ENCODE measurements around the gene RAC2. TPM values are rescaled to one million over a fixed set of nuclear protein-coding genes. Genes with fewer than 3 reads are reported as not detected.

Gene RAC2
- total RNA-seq, 4 donors from 2014 or later, result 1.9 to 3.9 (median 3.0) TPM

GRCh38 chr22:37176464-37177061 lies 67.5 kb downstream of the RAC2 start:
- no peaks in the 10 kb centered on the region for H3K27me3 ChIP-seq
- peaks cover 51% of the 10 kb centered on the region for H3K4me1 ChIP-seq
- peak; percentile 82 to 85 for DNase-seq (ENCODE audit: low spot score in 2 of 2)
- TF ChIP-seq POLR2AphosphoS5 (IDR thresholded peaks at IDR 0.05) (peak in 1 of 3 donors; percentile 53), POLR2A (IDR thresholded peaks at IDR 0.05) (peak in 1 of 2 donors; percentile 16), EP300 (IDR thresholded peaks at IDR 0.05) (no peak)
- TF ChIP-seq, protein P1, sequence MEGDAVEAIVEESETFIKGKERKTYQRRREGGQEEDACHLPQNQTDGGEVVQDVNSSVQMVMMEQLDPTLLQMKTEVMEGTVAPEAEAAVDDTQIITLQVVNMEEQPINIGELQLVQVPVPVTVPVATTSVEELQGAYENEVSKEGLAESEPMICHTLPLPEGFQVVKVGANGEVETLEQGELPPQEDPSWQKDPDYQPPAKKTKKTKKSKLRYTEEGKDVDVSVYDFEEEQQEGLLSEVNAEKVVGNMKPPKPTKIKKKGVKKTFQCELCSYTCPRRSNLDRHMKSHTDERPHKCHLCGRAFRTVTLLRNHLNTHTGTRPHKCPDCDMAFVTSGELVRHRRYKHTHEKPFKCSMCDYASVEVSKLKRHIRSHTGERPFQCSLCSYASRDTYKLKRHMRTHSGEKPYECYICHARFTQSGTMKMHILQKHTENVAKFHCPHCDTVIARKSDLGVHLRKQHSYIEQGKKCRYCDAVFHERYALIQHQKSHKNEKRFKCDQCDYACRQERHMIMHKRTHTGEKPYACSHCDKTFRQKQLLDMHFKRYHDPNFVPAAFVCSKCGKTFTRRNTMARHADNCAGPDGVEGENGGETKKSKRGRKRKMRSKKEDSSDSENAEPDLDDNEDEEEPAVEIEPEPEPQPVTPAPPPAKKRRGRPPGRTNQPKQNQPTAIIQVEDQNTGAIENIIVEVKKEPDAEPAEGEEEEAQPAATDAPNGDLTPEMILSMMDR (IDR thresholded peaks at IDR 0.05), result no peak
- peak overlapping the region; percentile 13 for H3K4me3 ChIP-seq
- H3K27ac ChIP-seq, result peak overlapping the region; percentile 54
- WGBS, result 14% methylated on average over 23 of the region's 23 CpGs
- H3K36me3 ChIP-seq, result no peaks in the 10 kb centered on the region
- no peaks in the 10 kb centered on the region for H3K9me3 ChIP-seq

GRCh38 chr22:37175414-37176281 lies 68.4 kb downstream of the RAC2 start:
- Histone ChIP-seq H3K4me3 (peak overlapping the region; percentile 13), H3K27me3 (no peaks in the 10 kb centered on the region), H3K27ac (peak overlapping the region; percentile 54), H3K36me3 (no peaks in the 10 kb centered on the region), H3K9me3 (no peaks in the 10 kb centered on the region), H3K4me1 (peaks cover 51% of the 10 kb centered on the region)
- no peak for TF ChIP-seq POLR2AphosphoS5 (IDR thresholded peaks at IDR 0.05)
- TF ChIP-seq EP300 (IDR thresholded peaks at IDR 0.05), result no peak
- TF ChIP-seq, protein P1 (IDR thresholded peaks at IDR 0.05), result no peak
- TF ChIP-seq POLR2A (IDR thresholded peaks at IDR 0.05), result no peak
- WGBS, result 38% methylated on average over 18 of the region's 18 CpGs
- DNase-seq (ENCODE audit: low spot score in 2 of 2), result peak; percentile 58 to 65

Other genes starting within 250 kb of the RAC2 start
- gene TST, start 224.8 kb downstream of the RAC2 start, total RNA-seq, result 10 to 100 TPM; 23.2 to 56.3 (median 52.4) TPM
- 100 to 1,000 TPM in 3 of 4 donors, 10 to 100 TPM in 1; 99.0 to 171 (median 143) TPM for gene MPST, start 224.5 kb downstream of the RAC2 start, total RNA-seq
- gene KCTD17, start 192.5 kb downstream of the RAC2 start, total RNA-seq, result 10 to 100 TPM; 25.0 to 67.0 (median 35.7) TPM
- 1 to 10 TPM in 2 of 4 donors, under 1 TPM in 2; 0.30 to 3.8 (median 1.0) TPM for gene TMPRSS6, start 134.6 kb downstream of the RAC2 start, total RNA-seq
- gene IL2RB, start 94.4 kb downstream of the RAC2 start, total RNA-seq, result 10 to 100 TPM in 3 of 4 donors, 1 to 10 TPM in 1; 8.9 to 29.7 (median 12.4) TPM
- gene C1QTNF6, start 56.0 kb downstream of the RAC2 start, total RNA-seq, result 1 to 10 TPM; 1.2 to 8.4 (median 2.7) TPM
- gene SSTR3, start 31.8 kb downstream of the RAC2 start, total RNA-seq, result not detected
- gene CYTH4, start 38.2 kb upstream of the RAC2 start, total RNA-seq, result 1 to 10 TPM in 3 of 4 donors, under 1 TPM in 1; 0.55 to 4.3 (median 2.7) TPM
- under 1 TPM; 0.10 to 0.59 (median 0.31) TPM for gene ELFN2, start 183.2 kb upstream of the RAC2 start, total RNA-seq
- gene MFNG, start 242.1 kb upstream of the RAC2 start, total RNA-seq, result 1 to 10 TPM; 3.5 to 8.6 (median 4.9) TPM